ENCODE results near the gene TFB2M.
"Not testable (repeated sequence)": the region's sequence is repeated elsewhere in the genome, so short reads cannot be mapped to it uniquely, and the experiment has no call there.

TFB2M gene

GRCh38 chr1:246583056-246583440 lies 17.0 kb upstream of the TFB2M start:
- no peak for DNase-seq (ENCODE audit: low spot score)

- no peak for DNase-seq (ENCODE audit: low spot score)
These were observed 16.4 kb upstream of the TFB2M start for GRCh38 chr1:246582301-246583055.

- DNase-seq (ENCODE audit: low spot score) = no peak
These were observed 14.7 kb upstream of the TFB2M start for GRCh38 chr1:246580497-246581370.

DNA sequence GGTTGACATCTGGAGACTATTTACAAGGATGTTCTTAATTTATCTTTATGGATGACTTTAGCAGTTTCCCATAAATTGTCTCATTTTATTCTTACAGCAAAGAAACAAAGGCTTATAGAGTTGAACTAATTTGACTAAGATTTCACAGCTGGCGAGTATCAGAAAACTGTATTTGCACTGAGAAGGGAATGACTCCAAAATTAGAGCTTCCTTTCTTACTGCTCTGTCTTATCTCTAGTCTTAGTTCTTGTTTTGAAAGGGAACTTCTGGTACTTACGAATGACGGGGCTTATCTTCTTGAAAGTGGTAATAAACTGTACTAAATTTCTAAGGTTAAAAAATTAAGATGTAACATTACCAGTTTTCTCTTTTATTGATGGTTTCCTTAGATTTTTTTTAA lies 13.8 kb upstream of the TFB2M start:
- DNase-seq (ENCODE audit: low spot score) = no peak

GRCh38 chr1:246577720-246578106 lies 11.7 kb upstream of the TFB2M start:
- no peak for DNase-seq (ENCODE audit: low spot score)

- no peak for DNase-seq (ENCODE audit: low spot score)
These were observed 11.1 kb upstream of the TFB2M start for GRCh38 chr1:246577082-246577719.

GRCh38 chr1:246576709-246577032 lies 10.6 kb upstream of the TFB2M start:
- no peak for DNase-seq (ENCODE audit: low spot score)

- no peak for DNase-seq (ENCODE audit: low spot score)
These were observed 7.4 kb upstream of the TFB2M start for GRCh38 chr1:246573491-246573890.

DNA sequence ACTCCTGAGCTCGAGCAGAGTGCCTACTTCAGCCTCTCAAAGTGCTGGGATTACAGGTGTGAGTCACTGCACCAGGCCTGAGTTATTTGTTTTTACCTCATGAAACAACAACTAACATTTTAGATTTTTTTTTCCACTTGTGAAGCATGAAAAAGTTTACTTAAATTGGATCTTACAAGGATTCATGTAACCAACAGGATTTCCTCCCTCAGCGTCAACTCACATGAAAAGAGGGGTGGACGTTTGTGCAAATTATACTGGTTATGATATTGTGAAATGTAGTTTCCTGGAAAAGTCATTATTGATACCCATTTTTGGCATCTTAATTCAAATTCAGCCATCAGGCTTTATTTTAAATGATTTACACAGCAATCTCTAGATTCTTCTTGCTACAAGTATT lies 6.7 kb upstream of the TFB2M start:
- DNase-seq (ENCODE audit: low spot score) = no peak

GRCh38 chr1:246571953-246572352 lies 5.9 kb upstream of the TFB2M start:
- DNase-seq (ENCODE audit: low spot score) = no peak

DNA sequence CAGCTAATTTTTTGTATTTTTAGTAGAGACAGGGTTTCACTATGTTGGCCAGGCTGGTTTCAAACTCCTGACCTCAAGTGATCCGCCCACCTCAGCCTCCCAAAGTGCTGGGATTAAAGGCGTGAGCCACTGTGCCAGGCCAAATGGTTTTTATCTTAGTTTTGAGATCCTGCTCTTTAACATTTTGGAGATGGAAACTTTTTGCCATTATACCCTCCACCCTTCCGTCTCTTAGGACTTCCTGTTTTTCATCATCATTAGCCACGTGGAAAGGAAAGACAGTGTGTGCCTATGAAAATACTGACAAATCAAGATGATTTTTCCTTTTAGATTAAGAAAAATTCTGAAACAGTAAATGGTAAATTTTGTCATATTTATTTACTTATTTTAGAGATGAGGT lies 5.2 kb upstream of the TFB2M start:
- DNase-seq (ENCODE audit: low spot score) = not testable (repeated sequence)

- no peak for DNase-seq (ENCODE audit: low spot score)
These were observed 3.5 kb upstream of the TFB2M start for GRCh38 chr1:246569248-246570238.

DNA sequence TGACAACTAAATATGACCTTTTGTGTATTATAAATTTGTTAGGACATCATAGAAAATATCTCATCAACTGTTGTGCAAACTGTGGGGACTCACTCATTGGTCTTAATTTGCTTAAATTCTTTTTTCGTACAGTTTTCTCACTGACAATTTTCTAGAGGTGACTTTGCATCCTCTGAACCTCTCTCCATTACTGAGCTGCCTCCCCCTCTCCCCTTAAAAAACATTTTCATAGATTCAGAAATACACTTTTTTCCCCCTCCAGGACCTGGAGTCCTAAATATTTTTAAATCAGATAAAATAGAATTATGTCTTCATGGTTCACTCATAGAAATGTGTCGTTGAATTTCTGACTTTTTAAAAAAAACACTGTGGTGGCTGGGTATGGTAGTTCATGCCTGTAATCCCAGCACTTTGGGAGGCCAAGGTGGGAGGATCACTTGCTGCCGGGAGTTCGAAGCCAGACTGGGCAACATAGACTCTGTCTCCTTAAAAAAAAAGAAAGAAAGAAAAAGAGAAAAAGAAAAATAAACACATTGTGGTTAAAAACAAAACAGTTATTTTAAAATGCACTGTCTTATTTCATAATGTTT lies 1.7 kb upstream of the TFB2M start:
- no peak for DNase-seq (ENCODE audit: low spot score)

GRCh38 chr1:246566813-246567645 lies 968 bp upstream of the TFB2M start:
- DNase-seq (ENCODE audit: low spot score) = peak; percentile 30

DNA sequence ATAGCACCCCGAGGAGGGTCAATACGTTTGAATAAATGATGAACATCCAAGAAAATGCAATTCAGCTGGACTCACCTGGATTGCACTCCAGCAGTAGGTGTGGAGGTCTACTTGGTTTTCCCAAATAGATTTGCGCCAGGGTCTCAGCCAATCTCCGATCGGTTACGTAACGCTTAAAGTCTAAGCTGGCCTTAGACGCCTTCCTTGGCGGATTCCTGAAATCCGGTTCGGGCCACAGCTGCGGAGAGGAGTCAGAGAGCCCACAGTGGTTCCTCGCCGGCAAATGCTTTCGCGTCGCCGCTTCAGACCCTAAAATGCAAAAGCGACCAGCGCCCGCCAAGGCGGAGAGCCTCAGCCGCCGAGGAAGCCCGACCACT lies 322 bp downstream of the TFB2M start:
- DNase-seq (ENCODE audit: low spot score) = peak; percentile 42

- no peak for DNase-seq (ENCODE audit: low spot score)
These were observed 966 bp downstream of the TFB2M start for GRCh38 chr1:246564839-246565750.

GRCh38 chr1:246560833-246561232 lies 5.2 kb downstream of the TFB2M start:
- DNase-seq (ENCODE audit: low spot score) = not testable (repeated sequence)

GRCh38 chr1:246559310-246559709 lies 6.8 kb downstream of the TFB2M start:
- no peak for DNase-seq (ENCODE audit: low spot score)

GRCh38 chr1:246558041-246558440 lies 8.0 kb downstream of the TFB2M start:
- no peak for DNase-seq (ENCODE audit: low spot score)

Measured in LoVo (cell line).